ENCODE results near the gene DOP1A. TPM values are rescaled to one million over a fixed set of nuclear protein-coding genes. Genes with fewer than 3 reads are reported as not detected.

DOP1A gene
- total RNA-seq, 2 donors from 2014 or later: 26.1 to 27.4 TPM

- no peak overlapping the region for H3K27ac ChIP-seq
- H3K4me1 ChIP-seq: peaks cover 0 to 8% of the 10 kb centered on the region in 2 donors
- no peaks in the 10 kb centered on the region for H3K27me3 ChIP-seq
- no peaks in the 10 kb centered on the region for H3K9me3 ChIP-seq
- H3K4me3 ChIP-seq: no peak overlapping the region
- DNase-seq (ENCODE audit: low spot score): no peak
- peaks cover 13% of the 10 kb centered on the region for H3K36me3 ChIP-seq
- TF ChIP-seq CTCF (IDR thresholded peaks at IDR 0.05): no peak
Measured at GRCh38 chr6:83198486-83199172, 131.2 kb downstream of the DOP1A start.

GRCh38 chr6:83199173-83199862 is 131.8 kb downstream of the DOP1A start:
- no peaks in the 10 kb centered on the region for H3K27me3 ChIP-seq
- no peaks in the 10 kb centered on the region for H3K9me3 ChIP-seq
- no peak for TF ChIP-seq CTCF (IDR thresholded peaks at IDR 0.05)
- peaks cover 0 to 3% of the 10 kb centered on the region in 2 donors for H3K4me1 ChIP-seq
- no peak for DNase-seq (ENCODE audit: low spot score)
- H3K27ac ChIP-seq: no peak overlapping the region
- H3K4me3 ChIP-seq: no peak overlapping the region
- H3K36me3 ChIP-seq: peaks cover 13% of the 10 kb centered on the region

GRCh38 chr6:83199863-83200225 is 132.4 kb downstream of the DOP1A start:
- DNase-seq (ENCODE audit: low spot score): no peak
- Histone ChIP-seq H3K4me1 (no peaks in the 10 kb centered on the region), H3K27me3 (no peaks in the 10 kb centered on the region), H3K9me3 (no peaks in the 10 kb centered on the region), H3K36me3 (peaks cover 13% of the 10 kb centered on the region), H3K4me3 (no peak overlapping the region), H3K27ac (no peak overlapping the region)
- TF ChIP-seq CTCF (IDR thresholded peaks at IDR 0.05): no peak

GRCh38 chr6:83202031-83202430 is 134.6 kb downstream of the DOP1A start:
- Histone ChIP-seq H3K36me3 (peaks cover 3% of the 10 kb centered on the region), H3K4me3 (no peak overlapping the region), H3K27ac (no peak overlapping the region), H3K4me1 (no peaks in the 10 kb centered on the region), H3K27me3 (no peaks in the 10 kb centered on the region), H3K9me3 (no peaks in the 10 kb centered on the region)
- no peak for DNase-seq (ENCODE audit: low spot score)
- TF ChIP-seq CTCF (IDR thresholded peaks at IDR 0.05): no peak

GRCh38 chr6:83215131-83216047 is 147.9 kb downstream of the DOP1A start:
- no peaks in the 10 kb centered on the region for H3K27me3 ChIP-seq
- DNase-seq (ENCODE audit: low spot score): peak; percentile 73
- no peak overlapping the region for H3K27ac ChIP-seq
- H3K9me3 ChIP-seq: no peaks in the 10 kb centered on the region
- TF ChIP-seq CTCF (IDR thresholded peaks at IDR 0.05): peak; percentile 37 to 88
- H3K4me3 ChIP-seq: no peak overlapping the region
- H3K4me1 ChIP-seq: peaks cover 0 to 7% of the 10 kb centered on the region in 2 donors
- no peaks in the 10 kb centered on the region for H3K36me3 ChIP-seq
